Heart left ventricle (tissue), 13 donors: ENCODE measurements around the gene MAGI2.

Source experiments
- CTCF ChIP-seq, 12 donors: fragments of 200-600 bp; sonication (generic) in 4 of 12; IDR thresholded peaks; one replicate each; pipeline versions ENCODE4 v1.5.0 to v1.8.0; 2018 to 2022; ENCODE audit warnings: antibody characterized with exemption in 12 of 12, mild to moderate bottlenecking in 5 of 12
- POLR2A ChIP-seq, 2 donors: fragments of 450-650 bp; IDR thresholded peaks; one replicate each; pipeline ENCODE4 v1.6.1; 2017; ENCODE audit warnings: antibody characterized with exemption in 2 of 2, mild to moderate bottlenecking in 2 of 2, moderate library complexity in 2 of 2
- donor health status: ischemic (EF 13 %, LVEDD 7.1; RV severe dilation, severe dysfunction).
- donor health status: DM: no; HTN: yes; CAD: no.
- donor health status: DM: no; HTN: no; CAD: no.
- donor health status: ischemic (EF 25% LVEDD 6.9; RV normal size, moderate dysfunction).
- donor health status: ischemic (EF 25% LVEDD 5.7; RV mildly dilated, moderate dysfunction).
- donor health status: ischemic (EF 35%, LVEDD 5.7; RV mildly dilated, moderate dysfunction).
- donor health status: nonischemic (EF 11% LVEDD 7.7; RV severe dilation, severe dysfunction).
- donor health status: DM: yes; HTN: yes; CAD: no.
- donor health status: PGD.
- donor health status: ischemic (EF 29% LVEDD 5.4; RV normal size, mild dysfunction).
- donor health status: nonischemic (EF 23%, LVEDD 6.1; RV moderate dilation, normal function).

DNA sequence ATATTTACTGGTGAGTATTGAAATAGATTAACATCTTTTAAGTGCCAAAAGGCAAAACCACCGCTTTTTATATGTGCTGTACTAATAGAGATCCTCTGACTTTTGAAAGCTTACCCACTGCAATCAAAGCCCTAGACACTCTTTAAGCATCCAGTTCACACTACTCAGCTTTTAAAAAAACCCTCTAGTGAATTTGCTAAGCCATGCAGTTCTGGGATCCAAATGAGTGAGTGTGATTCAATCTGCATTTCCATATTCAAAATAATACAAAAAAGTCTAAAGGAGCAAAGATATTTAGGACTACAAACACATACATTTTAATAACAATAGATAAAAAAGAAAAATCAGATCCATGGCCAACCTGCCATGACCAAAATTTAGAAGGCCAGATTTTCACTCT is 288.2 kb downstream of the MAGI2 start:
- TF ChIP-seq CTCF (IDR thresholded peaks at IDR 0.05) (no peak), POLR2A (IDR thresholded peaks at IDR 0.05) (no peak)
